Measurements from ENCODE around the gene PRKD3. TPM values are rescaled to one million over a fixed set of nuclear protein-coding genes. Genes with fewer than 3 reads are reported as not detected.

Gene PRKD3
- total and polyA plus RNA-seq, 9 donors: 18.0 to 39.7 (median 29.0) TPM

GRCh38 chr2:37361216-37361815 lies 36.7 kb upstream of the PRKD3 start:
- no peak overlapping the region for H3K4me3 ChIP-seq (ENCODE audit: low read length)
- no peak overlapping the region for H3K27ac ChIP-seq (ENCODE audit: low read length)
- H3K36me3 ChIP-seq (ENCODE audit: control insufficient read depth, insufficient read depth, low read length): no peaks in the 10 kb centered on the region
- no peaks in the 10 kb centered on the region for H3K9me3 ChIP-seq (replicated peaks; ENCODE audit: control insufficient read depth, low read depth, low read length)
- DNase-seq: no peak
- H3K4me1 ChIP-seq (ENCODE audit: control insufficient read depth, insufficient read depth, low read length): no peaks in the 10 kb centered on the region
- 100% methylated on average over 1 of the region's 3 CpGs for WGBS (ENCODE audit: insufficient coverage)
- no peaks in the 10 kb centered on the region for H3K27me3 ChIP-seq (ENCODE audit: control insufficient read depth, insufficient read depth, low read length)

- H3K4me1 ChIP-seq (ENCODE audit: control insufficient read depth, insufficient read depth, low read length): no peaks in the 10 kb centered on the region
- no peak overlapping the region for H3K4me3 ChIP-seq (ENCODE audit: low read length)
- no peaks in the 10 kb centered on the region for H3K9me3 ChIP-seq (replicated peaks; ENCODE audit: control insufficient read depth, low read depth, low read length)
- H3K36me3 ChIP-seq (ENCODE audit: control insufficient read depth, insufficient read depth, low read length): no peaks in the 10 kb centered on the region
- WGBS (ENCODE audit: insufficient coverage): 100% methylated on average over 1 of the region's 3 CpGs
- H3K27me3 ChIP-seq (ENCODE audit: control insufficient read depth, insufficient read depth, low read length): no peaks in the 10 kb centered on the region
- DNase-seq: no peak
- no peak overlapping the region for H3K27ac ChIP-seq (ENCODE audit: low read length)
These were observed 33.8 kb upstream of the PRKD3 start for GRCh38 chr2:37358466-37358865.

GRCh38 chr2:37357530-37357929 lies 32.9 kb upstream of the PRKD3 start:
- no peak overlapping the region for H3K27ac ChIP-seq (ENCODE audit: low read length)
- H3K4me1 ChIP-seq (ENCODE audit: control insufficient read depth, insufficient read depth, low read length): no peaks in the 10 kb centered on the region
- WGBS (ENCODE audit: insufficient coverage): 0% methylated on average over 1 of the region's 4 CpGs
- H3K27me3 ChIP-seq (ENCODE audit: control insufficient read depth, insufficient read depth, low read length): no peaks in the 10 kb centered on the region
- no peaks in the 10 kb centered on the region for H3K9me3 ChIP-seq (replicated peaks; ENCODE audit: control insufficient read depth, low read depth, low read length)
- no peak overlapping the region for H3K4me3 ChIP-seq (ENCODE audit: low read length)
- no peaks in the 10 kb centered on the region for H3K36me3 ChIP-seq (ENCODE audit: control insufficient read depth, insufficient read depth, low read length)
- peak; percentile 63 for DNase-seq

GRCh38 chr2:37357069-37357468 lies 32.4 kb upstream of the PRKD3 start:
- WGBS (ENCODE audit: insufficient coverage): no CpG with 5 or more reads among the region's 1 CpG
- H3K36me3 ChIP-seq (ENCODE audit: control insufficient read depth, insufficient read depth, low read length): no peaks in the 10 kb centered on the region
- H3K27ac ChIP-seq (ENCODE audit: low read length): no peak overlapping the region
- no peaks in the 10 kb centered on the region for H3K27me3 ChIP-seq (ENCODE audit: control insufficient read depth, insufficient read depth, low read length)
- H3K4me1 ChIP-seq (ENCODE audit: control insufficient read depth, insufficient read depth, low read length): no peaks in the 10 kb centered on the region
- no peaks in the 10 kb centered on the region for H3K9me3 ChIP-seq (replicated peaks; ENCODE audit: control insufficient read depth, low read depth, low read length)
- DNase-seq: peak; percentile 62
- no peak overlapping the region for H3K4me3 ChIP-seq (ENCODE audit: low read length)

- 100% methylated on average over 1 of the region's 6 CpGs for WGBS (ENCODE audit: insufficient coverage)
- no peak overlapping the region for H3K27ac ChIP-seq (ENCODE audit: low read length)
These were observed 31.7 kb upstream of the PRKD3 start for GRCh38 chr2:37356299-37356698.

GRCh38 chr2:37355735-37356134 lies 31.1 kb upstream of the PRKD3 start:
- no peaks in the 10 kb centered on the region for H3K9me3 ChIP-seq (replicated peaks; ENCODE audit: control insufficient read depth, low read depth, low read length)
- WGBS (ENCODE audit: insufficient coverage): 92% methylated on average over 2 of the region's 7 CpGs
- no peak overlapping the region for H3K27ac ChIP-seq (ENCODE audit: low read length)
- no peaks in the 10 kb centered on the region for H3K4me1 ChIP-seq (ENCODE audit: control insufficient read depth, insufficient read depth, low read length)
- no peak overlapping the region for H3K4me3 ChIP-seq (ENCODE audit: low read length)
- H3K36me3 ChIP-seq (ENCODE audit: control insufficient read depth, insufficient read depth, low read length): no peaks in the 10 kb centered on the region
- DNase-seq: no peak
- no peaks in the 10 kb centered on the region for H3K27me3 ChIP-seq (ENCODE audit: control insufficient read depth, insufficient read depth, low read length)

More at GRCh38 chr2:37356299-37356698, 31.7 kb upstream of the PRKD3 start:
- Histone ChIP-seq H3K4me3 (ENCODE audit: low read length) (no peak overlapping the region), H3K36me3 (ENCODE audit: control insufficient read depth, insufficient read depth, low read length) (no peaks in the 10 kb centered on the region), H3K27me3 (ENCODE audit: control insufficient read depth, insufficient read depth, low read length) (no peaks in the 10 kb centered on the region), H3K4me1 (ENCODE audit: control insufficient read depth, insufficient read depth, low read length) (no peaks in the 10 kb centered on the region), H3K9me3 (replicated peaks; ENCODE audit: control insufficient read depth, low read depth, low read length) (no peaks in the 10 kb centered on the region)
- no peak for DNase-seq

- Histone ChIP-seq H3K36me3 (ENCODE audit: control insufficient read depth, insufficient read depth, low read length) (no peaks in the 10 kb centered on the region), H3K27ac (ENCODE audit: low read length) (no peak overlapping the region), H3K4me3 (ENCODE audit: low read length) (no peak overlapping the region), H3K27me3 (ENCODE audit: control insufficient read depth, insufficient read depth, low read length) (no peaks in the 10 kb centered on the region), H3K9me3 (replicated peaks; ENCODE audit: control insufficient read depth, low read depth, low read length) (no peaks in the 10 kb centered on the region), H3K4me1 (ENCODE audit: control insufficient read depth, insufficient read depth, low read length) (no peaks in the 10 kb centered on the region)
- WGBS (ENCODE audit: insufficient coverage): 63% methylated on average over 1 of the region's 3 CpGs
- DNase-seq: no peak
These were observed 29.9 kb upstream of the PRKD3 start for GRCh38 chr2:37354531-37354930.

- Histone ChIP-seq H3K9me3 (replicated peaks; ENCODE audit: control insufficient read depth, low read depth, low read length) (no peaks in the 10 kb centered on the region), H3K36me3 (ENCODE audit: control insufficient read depth, insufficient read depth, low read length) (no peaks in the 10 kb centered on the region), H3K4me3 (ENCODE audit: low read length) (no peak overlapping the region), H3K4me1 (ENCODE audit: control insufficient read depth, insufficient read depth, low read length) (peaks cover 3% of the 10 kb centered on the region), H3K27me3 (ENCODE audit: control insufficient read depth, insufficient read depth, low read length) (no peaks in the 10 kb centered on the region), H3K27ac (ENCODE audit: low read length) (no peak overlapping the region)
- DNase-seq: no peak
- WGBS (ENCODE audit: insufficient coverage): 57% methylated on average over 1 of the region's 3 CpGs
These were observed 25.4 kb upstream of the PRKD3 start for GRCh38 chr2:37350034-37350433.

- Histone ChIP-seq H3K4me3 (ENCODE audit: low read length) (no peak overlapping the region), H3K27ac (ENCODE audit: low read length) (no peak overlapping the region), H3K36me3 (ENCODE audit: control insufficient read depth, insufficient read depth, low read length) (no peaks in the 10 kb centered on the region), H3K9me3 (replicated peaks; ENCODE audit: control insufficient read depth, low read depth, low read length) (no peaks in the 10 kb centered on the region), H3K4me1 (ENCODE audit: control insufficient read depth, insufficient read depth, low read length) (peaks cover 8% of the 10 kb centered on the region), H3K27me3 (ENCODE audit: control insufficient read depth, insufficient read depth, low read length) (no peaks in the 10 kb centered on the region)
- WGBS (ENCODE audit: insufficient coverage): 58% methylated on average over 2 of the region's 3 CpGs
- no peak for DNase-seq
These were observed 24.7 kb upstream of the PRKD3 start for GRCh38 chr2:37349231-37349860.

- WGBS (ENCODE audit: insufficient coverage): 80% methylated on average over 1 of the region's 5 CpGs
- no peaks in the 10 kb centered on the region for H3K36me3 ChIP-seq (ENCODE audit: control insufficient read depth, insufficient read depth, low read length)
- H3K27ac ChIP-seq (ENCODE audit: low read length): no peak overlapping the region
- DNase-seq: no peak
- H3K4me3 ChIP-seq (ENCODE audit: low read length): no peak overlapping the region
- no peaks in the 10 kb centered on the region for H3K27me3 ChIP-seq (ENCODE audit: control insufficient read depth, insufficient read depth, low read length)
- peaks cover 15% of the 10 kb centered on the region for H3K4me1 ChIP-seq (ENCODE audit: control insufficient read depth, insufficient read depth, low read length)
- H3K9me3 ChIP-seq (replicated peaks; ENCODE audit: control insufficient read depth, low read depth, low read length): no peaks in the 10 kb centered on the region
These were observed 23.5 kb upstream of the PRKD3 start for GRCh38 chr2:37348155-37348554.
